C4-2B (cell line): ENCODE results near the gene RP9.

Experiments used
- H3K27ac ChIP-seq: fragments of 450-650 bp; 2 replicates; pipeline ENCODE4 v1.5.1; 2017
- ZFX ChIP-seq: fragments of 450-650 bp; IDR thresholded peaks from 2 replicates; pipeline ENCODE4 v1.6.1; 2017
- TF ChIP-seq, protein P1 (sequence below): fragments of 450-650 bp; conservative IDR thresholded peaks from 2 replicates; pipeline ENCODE4 v1.5.1; 2017; ENCODE audit warnings: mild to moderate bottlenecking

The RP9 gene

GRCh38 chr7:33044986-33045385, 64.2 kb downstream of the RP9 start:
- H3K27ac ChIP-seq = no peak overlapping the region

More at GRCh38 chr7:33044986-33045385, 64.2 kb downstream of the RP9 start:
- TF ChIP-seq, protein P1, sequence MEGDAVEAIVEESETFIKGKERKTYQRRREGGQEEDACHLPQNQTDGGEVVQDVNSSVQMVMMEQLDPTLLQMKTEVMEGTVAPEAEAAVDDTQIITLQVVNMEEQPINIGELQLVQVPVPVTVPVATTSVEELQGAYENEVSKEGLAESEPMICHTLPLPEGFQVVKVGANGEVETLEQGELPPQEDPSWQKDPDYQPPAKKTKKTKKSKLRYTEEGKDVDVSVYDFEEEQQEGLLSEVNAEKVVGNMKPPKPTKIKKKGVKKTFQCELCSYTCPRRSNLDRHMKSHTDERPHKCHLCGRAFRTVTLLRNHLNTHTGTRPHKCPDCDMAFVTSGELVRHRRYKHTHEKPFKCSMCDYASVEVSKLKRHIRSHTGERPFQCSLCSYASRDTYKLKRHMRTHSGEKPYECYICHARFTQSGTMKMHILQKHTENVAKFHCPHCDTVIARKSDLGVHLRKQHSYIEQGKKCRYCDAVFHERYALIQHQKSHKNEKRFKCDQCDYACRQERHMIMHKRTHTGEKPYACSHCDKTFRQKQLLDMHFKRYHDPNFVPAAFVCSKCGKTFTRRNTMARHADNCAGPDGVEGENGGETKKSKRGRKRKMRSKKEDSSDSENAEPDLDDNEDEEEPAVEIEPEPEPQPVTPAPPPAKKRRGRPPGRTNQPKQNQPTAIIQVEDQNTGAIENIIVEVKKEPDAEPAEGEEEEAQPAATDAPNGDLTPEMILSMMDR = no peak
- no peak for TF ChIP-seq ZFX
